Medulla oblongata (tissue), 1 donor: ENCODE data around the gene NRBP1.
"Not testable (repeated sequence)": the region's sequence is repeated elsewhere in the genome, so short reads cannot be mapped to it uniquely, and the experiment has no call there.

ENCODE experiments used
- DNase-seq: peaks from one replicate; pipeline ENCODE4 v3.0.0-alpha.2; 2015; ENCODE audit errors: extremely low spot score

NRBP1 gene

GRCh38 chr2:27421660-27422250 lies 6.7 kb upstream of the NRBP1 start:
- no peak for DNase-seq

GRCh38 chr2:27422958-27423357 lies 5.5 kb upstream of the NRBP1 start:
- DNase-seq, result no peak

GRCh38 chr2:27425039-27425438 lies 3.4 kb upstream of the NRBP1 start:
- not testable (repeated sequence) for DNase-seq

GRCh38 chr2:27427863-27428212 lies 593 bp upstream of the NRBP1 start:
- DNase-seq, result no peak

- DNase-seq, result peak; percentile 62
Observed at GRCh38 chr2:27428978-27429541, 629 bp downstream of the NRBP1 start.

GRCh38 chr2:27431395-27431794 lies 3.0 kb downstream of the NRBP1 start:
- DNase-seq, result no peak

GRCh38 chr2:27435628-27436027 lies 7.2 kb downstream of the NRBP1 start:
- DNase-seq, result no peak

GRCh38 chr2:27441226-27441926 lies 12.9 kb downstream of the NRBP1 start:
- no peak for DNase-seq

- DNase-seq, result no peak
Observed at GRCh38 chr2:27441958-27442919, 13.8 kb downstream of the NRBP1 start, which contains the start of gene KRTCAP3. TSS of gene KRTCAP3 (plus strand) at chr2:27442381. CDS start at chr2:27442413, 32 bp downstream.

GRCh38 chr2:27442920-27443282 lies 14.5 kb downstream of the NRBP1 start:
- DNase-seq, result no peak

- no peak for DNase-seq
Observed at GRCh38 chr2:27445155-27445554, 16.7 kb downstream of the NRBP1 start.

GRCh38 chr2:27445615-27446014 lies 17.2 kb downstream of the NRBP1 start:
- no peak for DNase-seq

- DNase-seq, result no peak
Observed at GRCh38 chr2:27446057-27446456, 17.6 kb downstream of the NRBP1 start.

- no peak for DNase-seq
Observed at GRCh38 chr2:27448381-27448780, 19.9 kb downstream of the NRBP1 start.

- DNase-seq, result no peak
Observed at GRCh38 chr2:27451095-27451494, 22.7 kb downstream of the NRBP1 start.

- DNase-seq, result no peak
Observed at GRCh38 chr2:27453968-27454367, 25.5 kb downstream of the NRBP1 start.

GRCh38 chr2:27461118-27461517 lies 32.7 kb downstream of the NRBP1 start:
- DNase-seq, result no peak

- no peak for DNase-seq
Observed at GRCh38 chr2:27464443-27464842, 36.0 kb downstream of the NRBP1 start.

- no peak for DNase-seq
Observed at GRCh38 chr2:27471961-27472360, 43.5 kb downstream of the NRBP1 start.

GRCh38 chr2:27485496-27485895 lies 57.1 kb downstream of the NRBP1 start:
- peak; percentile 70 for DNase-seq

GRCh38 chr2:27489118-27489497 lies 60.7 kb downstream of the NRBP1 start:
- no peak for DNase-seq
